ENCODE results near the gene CNIH2.
"Not testable (repeated sequence)": the region's sequence is repeated elsewhere in the genome, so short reads cannot be mapped to it uniquely, and the experiment has no call there.

CNIH2 gene

GRCh38 chr11:66277471-66278362 is at the start of gene CNIH2:
TSS of gene CNIH2 (plus strand) at chr11:66278175. CDS start at chr11:66278457, 282 bp downstream.
- DNase-seq (ENCODE audit: low read depth, low spot score), result no peak

- no peak for DNase-seq (ENCODE audit: low read depth, low spot score)
These were observed 49.5 kb upstream of the CNIH2 start for GRCh38 chr11:66228521-66228920.

- DNase-seq (ENCODE audit: low read depth, low spot score), result no peak
These were observed 47.8 kb upstream of the CNIH2 start for GRCh38 chr11:66230156-66230555.

GRCh38 chr11:66230978-66231377 is 47.0 kb upstream of the CNIH2 start:
- no peak for DNase-seq (ENCODE audit: low read depth, low spot score)

GRCh38 chr11:66231561-66231960 is 46.4 kb upstream of the CNIH2 start:
- no peak for DNase-seq (ENCODE audit: low read depth, low spot score)

GRCh38 chr11:66232769-66233168 is 45.2 kb upstream of the CNIH2 start:
- DNase-seq (ENCODE audit: low read depth, low spot score), result no peak

- DNase-seq (ENCODE audit: low read depth, low spot score), result no peak
These were observed 44.7 kb upstream of the CNIH2 start for GRCh38 chr11:66233301-66233700.

- DNase-seq (ENCODE audit: low read depth, low spot score), result no peak
These were observed 42.8 kb upstream of the CNIH2 start for GRCh38 chr11:66235141-66235540.

GRCh38 chr11:66237867-66238266 is 40.1 kb upstream of the CNIH2 start:
- no peak for DNase-seq (ENCODE audit: low read depth, low spot score)

- DNase-seq (ENCODE audit: low read depth, low spot score), result no peak
These were observed 39.1 kb upstream of the CNIH2 start for GRCh38 chr11:66238786-66239413.

GRCh38 chr11:66239511-66239910 is 38.5 kb upstream of the CNIH2 start:
- no peak for DNase-seq (ENCODE audit: low read depth, low spot score)

- no peak for DNase-seq (ENCODE audit: low read depth, low spot score)
These were observed 37.8 kb upstream of the CNIH2 start for GRCh38 chr11:66239998-66240780.

- DNase-seq (ENCODE audit: low read depth, low spot score), result no peak
These were observed 37.2 kb upstream of the CNIH2 start for GRCh38 chr11:66240781-66241136.

- no peak for DNase-seq (ENCODE audit: low read depth, low spot score)
These were observed 35.7 kb upstream of the CNIH2 start for GRCh38 chr11:66242095-66242765.

GRCh38 chr11:66243782-66244535 is 34.0 kb upstream of the CNIH2 start:
- no peak for DNase-seq (ENCODE audit: low read depth, low spot score)

GRCh38 chr11:66247295-66247694 is 30.7 kb upstream of the CNIH2 start:
- DNase-seq (ENCODE audit: low read depth, low spot score), result no peak

- DNase-seq (ENCODE audit: low read depth, low spot score), result no peak
These were observed 30.2 kb upstream of the CNIH2 start for GRCh38 chr11:66247801-66248200.

- DNase-seq (ENCODE audit: low read depth, low spot score), result no peak
These were observed 29.1 kb upstream of the CNIH2 start for GRCh38 chr11:66248903-66249302.

GRCh38 chr11:66251809-66252208 is 26.2 kb upstream of the CNIH2 start:
- no peak for DNase-seq (ENCODE audit: low read depth, low spot score)

GRCh38 chr11:66253081-66253480 is 24.9 kb upstream of the CNIH2 start:
- not testable (repeated sequence) for DNase-seq (ENCODE audit: low read depth, low spot score)

GRCh38 chr11:66258473-66258893 is 19.5 kb upstream of the CNIH2 start:
- no peak for DNase-seq (ENCODE audit: low read depth, low spot score)

Data from brain pericyte (primary cell).